Thoracic aorta (tissue), 2 donors: ENCODE measurements around the gene HMX1. TPM values are rescaled to one million over a fixed set of nuclear protein-coding genes. Genes with fewer than 3 reads are reported as not detected.

ENCODE experiments used
- ATAC-seq: fragments of 150-250 bp; one replicate; pipeline ENCODE4 v1.8.0; 2017; ENCODE audit warnings: low read depth; ENCODE audit not compliant: insufficient number of reproducible peaks, low FRiP score
- DNase-seq: peaks from one replicate; pipeline ENCODE4 v3.0.0-alpha.2; 2020; ENCODE audit warnings: low spot score
- H3K27ac ChIP-seq, 2 donors: fragments of 200-600 bp; sonication (generic); 1 replicate in 1 of 2; 2 replicates in 1 of 2; pipeline ENCODE4 v1.5.1; 2016; ENCODE audit warnings: mild to moderate bottlenecking in 2 of 2, moderate library complexity in 2 of 2
- H3K27me3 ChIP-seq: fragments of 200-600 bp; sonication (generic); replicated peaks from 2 replicates; pipeline ENCODE4 v1.6.0; 2016; ENCODE audit warnings: mild to moderate bottlenecking; ENCODE audit not compliant: insufficient read depth
- H3K36me3 ChIP-seq: fragments of 200-600 bp; sonication (generic); one replicate; pipeline ENCODE4 v1.5.1; 2016
- H3K4me1 ChIP-seq, 2 donors: fragments of 200-600 bp; sonication (generic); 1 replicate in 1 of 2; 2 replicates in 1 of 2; pipeline versions ENCODE4 v1.5.1 to v1.6.0; 2016; ENCODE audit warnings: low read depth in 2 of 2, mild to moderate bottlenecking in 1 of 2; ENCODE audit not compliant: control insufficient read depth in 1 of 2
- H3K4me3 ChIP-seq: fragments of 200-600 bp; sonication (generic); 2 replicates; pipeline ENCODE4 v1.5.1; 2016; ENCODE audit warnings: mild to moderate bottlenecking
- H3K9me3 ChIP-seq: fragments of 200-600 bp; sonication (generic); 2 replicates; pipeline ENCODE4 v1.5.1; 2016
- CTCF ChIP-seq: fragments of 200-600 bp; sonication (generic); IDR thresholded peaks from one replicate; pipeline ENCODE4 v1.5.1; 2019; ENCODE audit warnings: antibody characterized with exemption
- total RNA-seq, 2 donors: library from RNA; depleted of rRNA; stranded (reverse); fragments of >200 nt; gene quantifications; one replicate each; pipeline versions ENCODE4 v1.1.0 to v1.2.3, GENCODE V29; 2016

The HMX1 gene
- total RNA-seq, 2 donors from 2014 or later, result 0.28 TPM; not detected in 1

- Histone ChIP-seq H3K36me3 (no peaks in the 10 kb centered on the region), H3K9me3 (no peaks in the 10 kb centered on the region), H3K27ac (no peak overlapping the region), H3K4me1 (peaks cover 0 to 11% of the 10 kb centered on the region in 2 donors), H3K4me3 (no peak overlapping the region), H3K27me3 (peaks cover 8% of the 10 kb centered on the region)
- ATAC-seq (no peak), DNase-seq (no peak)
- TF ChIP-seq CTCF, result no peak
These were observed 6.5 kb downstream of the HMX1 start for GRCh38 chr4:8864912-8865680.

GRCh38 chr4:8863686-8864682 is 7.7 kb downstream of the HMX1 start:
- H3K27ac ChIP-seq, result no peak overlapping the region
- H3K9me3 ChIP-seq, result no peaks in the 10 kb centered on the region
- peaks cover 8% of the 10 kb centered on the region for H3K27me3 ChIP-seq
- ATAC-seq (no peak), DNase-seq (no peak)
- no peak for TF ChIP-seq CTCF
- peaks cover 0 to 11% of the 10 kb centered on the region in 2 donors for H3K4me1 ChIP-seq
- no peak overlapping the region for H3K4me3 ChIP-seq
- no peaks in the 10 kb centered on the region for H3K36me3 ChIP-seq

GRCh38 chr4:8862800-8863685 is 8.6 kb downstream of the HMX1 start:
- Histone ChIP-seq H3K27ac (no peak overlapping the region), H3K9me3 (no peaks in the 10 kb centered on the region), H3K4me3 (no peak overlapping the region), H3K4me1 (peaks cover 0 to 16% of the 10 kb centered on the region in 2 donors), H3K27me3 (peaks cover 4% of the 10 kb centered on the region), H3K36me3 (no peaks in the 10 kb centered on the region)
- DNase-seq (no peak), ATAC-seq (no peak)
- TF ChIP-seq CTCF, result no peak

DNA sequence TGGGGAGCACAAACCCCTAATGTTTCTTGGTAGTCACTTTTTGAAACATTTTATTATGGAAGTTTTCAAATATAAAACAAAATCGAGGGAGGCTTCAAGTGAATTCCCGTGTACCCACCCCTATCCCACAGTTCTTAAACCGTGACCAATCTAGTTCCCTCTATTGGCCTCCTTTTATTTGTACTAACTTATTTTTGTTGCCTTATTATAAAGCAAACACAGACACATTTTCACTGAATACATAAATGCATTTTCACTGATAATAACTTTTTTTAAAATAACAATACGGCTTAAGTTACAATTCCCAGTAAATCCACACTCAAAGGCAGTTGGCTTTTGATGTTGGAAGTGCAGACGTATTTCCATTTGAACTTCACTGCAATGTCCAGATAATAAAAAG is 9.3 kb downstream of the HMX1 start:
- no peak for ATAC-seq
- H3K4me1 ChIP-seq, result peaks cover 0 to 21% of the 10 kb centered on the region in 2 donors
- H3K27ac ChIP-seq, result no peak overlapping the region
- no peaks in the 10 kb centered on the region for H3K9me3 ChIP-seq
- H3K27me3 ChIP-seq, result peaks cover 4% of the 10 kb centered on the region
- DNase-seq, result no peak
- H3K36me3 ChIP-seq, result no peaks in the 10 kb centered on the region
- no peak overlapping the region for H3K4me3 ChIP-seq
- TF ChIP-seq CTCF, result no peak
